NOMO-1 treated with DMSO at 0.1 percent for 48 hours (cell line): ENCODE results near the gene AK3.

Experiments
- DNase-seq: peaks from one replicate; lab custom pipeline; 2025; ENCODE audit not compliant: unreplicated experiment; lab: John Stamatoyannopoulos, UW

The AK3 gene

GRCh38 chr9:4750023-4750673, 9.1 kb upstream of the AK3 start:
- peak; percentile 34 for DNase-seq

- no peak for DNase-seq
Observed at GRCh38 chr9:4748612-4749011, 7.6 kb upstream of the AK3 start.

- DNase-seq: no peak
Observed at GRCh38 chr9:4746278-4747030, 5.5 kb upstream of the AK3 start.

GRCh38 chr9:4743131-4743875, 2.3 kb upstream of the AK3 start:
- no peak for DNase-seq

- DNase-seq: no peak
Observed at GRCh38 chr9:4742246-4742645, 1.2 kb upstream of the AK3 start.

DNA sequence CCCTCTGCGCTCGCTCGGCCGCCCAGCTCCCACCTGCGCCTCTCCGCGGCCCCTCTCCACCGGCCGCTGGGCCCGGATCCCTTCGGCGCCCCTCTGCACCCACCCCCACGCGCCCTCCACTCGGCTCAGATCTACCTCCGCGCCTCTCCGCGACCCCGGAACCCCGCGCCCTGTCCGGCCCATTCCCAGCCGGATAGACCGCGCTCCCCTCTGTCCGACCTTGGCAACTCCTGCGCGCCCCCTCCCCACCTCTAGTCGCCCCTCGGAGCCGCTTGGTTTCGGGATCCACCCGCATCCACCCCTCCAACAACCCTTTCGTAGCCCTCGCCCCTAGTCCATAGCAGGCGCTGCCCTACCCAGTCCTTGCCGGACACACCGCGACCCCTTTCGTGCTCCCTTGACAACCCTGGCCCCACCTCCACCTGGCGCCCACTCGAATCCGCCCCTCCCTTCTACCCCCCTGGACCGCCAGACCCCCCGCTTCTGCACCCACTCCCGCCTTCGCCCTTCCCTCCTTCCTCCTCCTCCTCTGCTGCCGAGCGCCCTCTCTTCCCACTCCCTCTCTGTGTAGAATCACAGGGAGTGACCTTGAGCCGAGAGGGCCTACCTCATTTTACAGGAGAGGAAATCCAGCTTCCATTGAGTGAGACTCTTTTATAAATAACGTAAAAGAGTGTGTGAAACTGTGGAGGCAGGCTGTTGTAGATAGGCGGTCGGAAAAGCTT, 525 bp upstream of the AK3 start:
- DNase-seq: no peak

GRCh38 chr9:4740388-4740637, 689 bp downstream of the AK3 start:
- DNase-seq: no peak

DNA sequence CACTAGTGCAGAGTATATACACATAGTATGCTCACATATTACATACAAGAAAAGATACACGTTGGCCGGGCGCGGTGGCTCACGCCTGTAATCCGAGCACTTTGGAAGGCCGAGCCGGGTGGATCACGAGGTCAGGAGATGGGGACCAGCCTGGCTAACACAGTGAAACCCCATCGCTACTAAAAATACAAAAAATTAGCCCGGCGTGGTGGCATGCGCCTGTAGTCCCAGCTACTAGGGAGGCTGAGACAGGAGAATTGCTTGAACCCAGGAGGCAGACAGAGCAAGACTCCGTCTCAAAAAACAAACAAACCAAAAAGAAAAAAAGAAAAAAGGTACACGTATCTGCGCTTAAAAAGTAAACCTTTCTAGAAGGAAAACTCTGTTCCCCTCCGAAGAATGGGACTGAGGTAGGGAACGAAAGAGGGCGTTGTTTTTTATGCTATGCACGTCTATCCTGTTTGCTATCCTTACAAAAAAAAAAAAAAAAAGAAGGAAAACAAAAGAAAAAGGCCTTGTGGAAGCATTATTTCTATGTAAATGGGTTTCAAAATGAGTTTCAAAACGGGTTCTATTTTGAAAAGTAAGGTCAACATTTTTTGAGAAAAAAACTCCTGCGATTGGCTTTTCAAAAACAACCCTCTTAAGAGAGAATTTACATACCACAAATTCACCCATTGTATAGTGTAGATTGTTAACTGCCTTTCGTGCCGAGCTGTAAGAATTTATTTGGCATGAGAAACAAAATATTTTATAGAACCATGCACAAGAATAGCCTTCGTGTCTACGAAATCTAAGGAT, 1.2 kb downstream of the AK3 start:
- DNase-seq: no peak

- no peak for DNase-seq
Observed at GRCh38 chr9:4738866-4739586, 2.0 kb downstream of the AK3 start.

GRCh38 chr9:4734150-4734549, 6.9 kb downstream of the AK3 start:
- DNase-seq: no peak

DNA sequence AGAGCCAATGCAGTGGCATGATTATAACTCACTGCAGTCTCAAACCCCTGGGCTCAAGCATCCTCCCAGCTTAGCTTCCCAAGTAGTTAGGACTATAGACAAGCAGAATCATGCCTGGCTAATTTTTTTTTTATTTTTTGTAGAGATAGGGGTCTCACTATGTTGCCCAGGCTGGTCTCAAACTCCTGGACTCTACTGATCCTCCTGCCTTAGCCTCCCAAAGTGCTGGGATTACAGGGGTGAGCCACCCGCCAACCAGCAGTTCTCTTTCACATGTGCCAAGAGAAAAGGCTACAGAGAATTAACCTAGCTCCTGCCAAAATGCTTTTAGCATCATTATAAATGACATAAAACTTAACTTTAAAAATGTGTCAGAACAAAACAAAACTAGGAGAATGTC, 8.1 kb downstream of the AK3 start:
- no peak for DNase-seq

DNA sequence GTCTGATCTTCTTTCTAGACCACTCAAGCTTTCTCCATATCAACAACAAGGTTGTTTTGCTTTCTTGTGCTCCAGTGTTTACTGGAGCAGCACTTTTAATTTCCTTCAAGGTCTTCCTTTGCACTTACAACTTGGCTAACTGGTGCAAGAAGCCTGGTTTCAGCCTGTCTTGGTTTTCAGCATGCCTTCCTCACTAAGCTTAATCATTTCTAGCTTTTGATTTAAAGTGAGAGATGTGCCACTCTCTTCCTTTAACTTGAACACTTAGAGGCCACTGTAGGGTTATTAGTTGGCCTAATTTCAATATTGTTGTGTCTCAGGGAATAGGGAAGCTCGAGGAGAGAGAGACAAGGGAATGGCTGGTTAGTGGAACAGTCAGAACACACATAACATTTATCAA, 13.4 kb downstream of the AK3 start:
- DNase-seq: no peak

DNA sequence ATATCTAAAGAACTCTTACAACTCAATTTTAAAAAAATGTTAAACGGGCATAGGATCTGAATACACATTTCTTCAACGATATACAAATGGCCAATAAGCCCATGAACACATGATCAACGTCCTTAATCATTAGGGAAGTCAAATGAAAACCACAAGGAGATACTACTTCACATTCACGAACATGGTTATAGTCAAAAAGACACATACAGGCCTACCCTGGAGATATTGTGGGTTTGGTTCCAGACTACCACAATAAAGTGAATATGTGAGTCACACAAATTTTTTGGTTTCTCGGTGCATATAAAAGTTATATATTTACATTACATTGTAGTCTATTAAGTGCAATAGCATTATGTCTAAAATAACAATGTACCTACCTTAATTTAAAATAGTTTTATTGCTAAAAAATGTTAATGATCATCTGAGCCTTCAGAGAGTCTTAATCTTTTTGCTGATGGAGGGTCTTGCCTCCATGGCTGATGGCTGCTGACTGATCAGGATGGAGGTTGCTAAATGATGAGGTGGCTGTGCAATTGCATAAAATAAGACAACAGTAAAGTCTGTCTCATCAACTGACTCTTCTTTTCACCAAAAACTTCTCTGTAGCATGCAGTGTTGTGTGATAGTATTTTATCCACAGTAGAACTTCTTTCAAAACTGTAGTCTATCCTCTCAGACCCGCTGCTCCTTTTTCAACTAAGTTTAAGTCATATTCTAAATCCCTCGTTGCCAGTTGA, 15.1 kb downstream of the AK3 start:
- DNase-seq: no peak

- no peak for DNase-seq
Observed at GRCh38 chr9:4721736-4722135, 19.3 kb downstream of the AK3 start.

- no peak for DNase-seq
Observed at GRCh38 chr9:4718911-4719310, 22.1 kb downstream of the AK3 start.

GRCh38 chr9:4717815-4718214, 23.2 kb downstream of the AK3 start:
- DNase-seq: no peak

DNA sequence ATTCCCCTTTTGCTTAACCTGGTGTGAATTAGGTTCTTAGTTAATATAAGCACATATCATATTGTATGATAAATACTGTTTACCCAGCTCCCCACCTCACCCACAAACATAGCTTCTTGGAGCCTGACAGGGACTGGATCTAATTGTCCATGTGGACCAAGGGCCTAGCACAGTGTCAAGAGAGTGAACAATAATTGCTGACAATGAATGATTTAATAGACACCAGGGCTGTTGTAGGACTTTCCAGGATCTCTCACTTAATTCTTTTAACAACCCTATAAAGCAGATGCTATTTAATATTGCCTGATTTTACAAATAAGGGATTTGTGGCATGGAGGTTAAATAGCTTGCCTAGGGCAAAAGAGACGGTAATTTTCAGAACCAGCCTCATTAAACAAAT, 24.8 kb downstream of the AK3 start:
- DNase-seq: no peak

GRCh38 chr9:4714266-4715016, 26.6 kb downstream of the AK3 start:
- DNase-seq: no peak

DNA sequence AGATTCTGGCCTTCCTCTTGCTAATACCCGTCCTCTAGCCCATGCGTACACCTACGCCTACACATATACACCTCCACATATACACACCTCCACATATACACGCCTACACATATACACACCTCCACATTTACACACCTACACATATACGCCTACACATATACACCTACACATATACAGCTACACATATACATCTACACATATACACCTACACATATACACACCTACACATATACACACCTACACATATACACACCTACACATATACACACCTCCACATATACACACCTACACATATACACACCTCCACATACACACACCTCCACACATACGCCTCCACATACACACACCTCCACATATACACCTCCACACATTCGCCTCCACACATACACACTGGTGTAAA, 27.2 kb downstream of the AK3 start:
- no peak for DNase-seq
